PFSK-1 (cell line): Measurements from ENCODE around the gene UBE2D3.

Experiments used
- POLR2AphosphoS5 ChIP-seq: IDR thresholded peaks from 2 replicates; pipeline ENCODE4 v1.6.1; 2012; ENCODE audit warnings: low read depth, mild to moderate bottlenecking, control low read depth, low read length, moderate library complexity
- TAF1 ChIP-seq: IDR thresholded peaks from 2 replicates; pipeline ENCODE4 v1.6.1; 2012; ENCODE audit warnings: low read length, control low read depth, borderline replicate concordance; ENCODE audit not compliant: insufficient read depth
- TF ChIP-seq, protein P1 (sequence below), 2 experiments: IDR thresholded peaks; 2 replicates each; pipeline versions ENCODE4 v1.6.1 to v1.8.0; 2011 to 2012; ENCODE audit warnings: low read depth in 2 of 2, low read length in 2 of 2, control low read depth in 1 of 2, inconsistent platforms in 1 of 2, mild to moderate bottlenecking in 1 of 2, moderate library complexity in 1 of 2; ENCODE audit not compliant: insufficient read depth in 1 of 2

DNA sequence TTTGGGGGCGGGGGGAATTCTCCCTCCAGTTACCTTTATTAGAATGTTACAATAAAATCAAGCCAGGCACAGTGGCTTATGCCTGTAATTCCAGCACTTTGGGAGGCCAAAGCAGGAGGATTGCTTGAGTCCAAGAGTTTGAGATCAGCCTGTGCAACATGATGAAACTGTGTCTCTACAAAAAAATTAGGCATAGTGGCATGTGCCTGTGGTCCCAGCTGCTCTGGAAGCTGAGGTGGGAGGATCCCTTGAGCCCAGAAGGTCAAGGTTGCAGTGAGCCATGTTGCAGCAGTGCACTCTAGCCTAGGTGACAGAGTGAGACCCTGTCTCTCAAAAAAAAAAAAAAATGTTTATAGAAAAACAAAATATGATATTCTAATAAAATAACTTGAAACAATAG is 5.3 kb upstream of the UBE2D3 start:
- TF ChIP-seq, protein P1, sequence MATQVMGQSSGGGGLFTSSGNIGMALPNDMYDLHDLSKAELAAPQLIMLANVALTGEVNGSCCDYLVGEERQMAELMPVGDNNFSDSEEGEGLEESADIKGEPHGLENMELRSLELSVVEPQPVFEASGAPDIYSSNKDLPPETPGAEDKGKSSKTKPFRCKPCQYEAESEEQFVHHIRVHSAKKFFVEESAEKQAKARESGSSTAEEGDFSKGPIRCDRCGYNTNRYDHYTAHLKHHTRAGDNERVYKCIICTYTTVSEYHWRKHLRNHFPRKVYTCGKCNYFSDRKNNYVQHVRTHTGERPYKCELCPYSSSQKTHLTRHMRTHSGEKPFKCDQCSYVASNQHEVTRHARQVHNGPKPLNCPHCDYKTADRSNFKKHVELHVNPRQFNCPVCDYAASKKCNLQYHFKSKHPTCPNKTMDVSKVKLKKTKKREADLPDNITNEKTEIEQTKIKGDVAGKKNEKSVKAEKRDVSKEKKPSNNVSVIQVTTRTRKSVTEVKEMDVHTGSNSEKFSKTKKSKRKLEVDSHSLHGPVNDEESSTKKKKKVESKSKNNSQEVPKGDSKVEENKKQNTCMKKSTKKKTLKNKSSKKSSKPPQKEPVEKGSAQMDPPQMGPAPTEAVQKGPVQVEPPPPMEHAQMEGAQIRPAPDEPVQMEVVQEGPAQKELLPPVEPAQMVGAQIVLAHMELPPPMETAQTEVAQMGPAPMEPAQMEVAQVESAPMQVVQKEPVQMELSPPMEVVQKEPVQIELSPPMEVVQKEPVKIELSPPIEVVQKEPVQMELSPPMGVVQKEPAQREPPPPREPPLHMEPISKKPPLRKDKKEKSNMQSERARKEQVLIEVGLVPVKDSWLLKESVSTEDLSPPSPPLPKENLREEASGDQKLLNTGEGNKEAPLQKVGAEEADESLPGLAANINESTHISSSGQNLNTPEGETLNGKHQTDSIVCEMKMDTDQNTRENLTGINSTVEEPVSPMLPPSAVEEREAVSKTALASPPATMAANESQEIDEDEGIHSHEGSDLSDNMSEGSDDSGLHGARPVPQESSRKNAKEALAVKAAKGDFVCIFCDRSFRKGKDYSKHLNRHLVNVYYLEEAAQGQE (IDR thresholded peaks at IDR 0.05; ENCODE audit: insufficient read depth in 1 of 2, low read depth in 2 of 2, low read length in 2 of 2), result no peak
- TF ChIP-seq POLR2AphosphoS5 (no peak), TAF1 (no peak)
